Gastroesophageal sphincter (tissue), 3 donors: ENCODE measurements around the gene LMCD1.

Source experiments
- EP300 ChIP-seq: sonication (generic); formaldehyde crosslinking; IDR thresholded peaks from one replicate; pipeline ENCODE4 v1.6.1; 2017; ENCODE audit warnings: antibody characterized with exemption, mild to moderate bottlenecking
- POLR2A ChIP-seq, 2 donors: fragments of 450-650 bp; IDR thresholded peaks; one replicate each; pipeline ENCODE4 v1.6.1; 2017; ENCODE audit warnings: antibody characterized with exemption in 2 of 2, mild to moderate bottlenecking in 2 of 2, moderate library complexity in 1 of 2
- TF ChIP-seq, protein P1 (sequence below), 4 experiments: fragments of 200-600 bp in 2 of 4; fragments of 450-650 bp in 2 of 4; sonication (generic) in 1 of 4; IDR thresholded peaks; one replicate each; pipeline ENCODE4 v1.5.1; 2017 to 2019; ENCODE audit warnings: antibody characterized with exemption in 4 of 4, mild to moderate bottlenecking in 2 of 4, moderate library complexity in 2 of 4

DNA sequence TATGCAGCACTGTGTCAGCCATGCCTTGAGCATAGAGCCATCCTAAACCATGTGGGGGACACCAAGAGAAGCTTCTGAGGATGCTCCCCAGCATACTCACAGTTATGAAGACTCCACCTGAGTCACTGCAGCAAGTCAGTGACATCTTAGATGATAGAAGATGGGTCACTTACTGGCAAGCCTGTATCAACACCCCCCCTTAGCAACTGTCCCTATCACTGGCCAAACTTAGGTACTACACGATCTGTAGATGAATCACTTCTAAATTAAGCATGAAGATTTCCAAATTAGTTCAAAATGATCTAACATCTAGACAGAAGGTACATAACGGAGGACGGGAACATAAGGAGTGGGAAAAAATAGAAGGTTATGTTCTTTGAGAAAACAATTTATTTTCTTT lies 13.2 kb upstream of the LMCD1 start:
- TF ChIP-seq, protein P1, sequence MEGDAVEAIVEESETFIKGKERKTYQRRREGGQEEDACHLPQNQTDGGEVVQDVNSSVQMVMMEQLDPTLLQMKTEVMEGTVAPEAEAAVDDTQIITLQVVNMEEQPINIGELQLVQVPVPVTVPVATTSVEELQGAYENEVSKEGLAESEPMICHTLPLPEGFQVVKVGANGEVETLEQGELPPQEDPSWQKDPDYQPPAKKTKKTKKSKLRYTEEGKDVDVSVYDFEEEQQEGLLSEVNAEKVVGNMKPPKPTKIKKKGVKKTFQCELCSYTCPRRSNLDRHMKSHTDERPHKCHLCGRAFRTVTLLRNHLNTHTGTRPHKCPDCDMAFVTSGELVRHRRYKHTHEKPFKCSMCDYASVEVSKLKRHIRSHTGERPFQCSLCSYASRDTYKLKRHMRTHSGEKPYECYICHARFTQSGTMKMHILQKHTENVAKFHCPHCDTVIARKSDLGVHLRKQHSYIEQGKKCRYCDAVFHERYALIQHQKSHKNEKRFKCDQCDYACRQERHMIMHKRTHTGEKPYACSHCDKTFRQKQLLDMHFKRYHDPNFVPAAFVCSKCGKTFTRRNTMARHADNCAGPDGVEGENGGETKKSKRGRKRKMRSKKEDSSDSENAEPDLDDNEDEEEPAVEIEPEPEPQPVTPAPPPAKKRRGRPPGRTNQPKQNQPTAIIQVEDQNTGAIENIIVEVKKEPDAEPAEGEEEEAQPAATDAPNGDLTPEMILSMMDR (IDR thresholded peaks at IDR 0.05): peak in 1 of 4 experiments; percentile 44
- TF ChIP-seq EP300: no peak
- no peak for TF ChIP-seq POLR2A (IDR thresholded peaks at IDR 0.05)
